Small intestine (tissue), 7 donors: ENCODE results near the gene CDC5L. TPM values are rescaled to one million over a fixed set of nuclear protein-coding genes. Genes with fewer than 3 reads are reported as not detected.

Experiments
- DNase-seq, 2 donors: peaks; one replicate each; pipeline versions ENCODE4 v3.0.0 to v3.0.0-alpha.2; 2013
- FAIRE-seq: peaks from 2 replicates; lab custom pipeline; 2012; peaks lifted over from hg19 to GRCh38; lab: Jason Lieb, UNC
- H3K27ac ChIP-seq, 3 donors: one replicate each; pipeline ENCODE4 v1.5.1; 2013; ENCODE audit warnings: low read length in 2 of 3, mild to moderate bottlenecking in 2 of 3, control low read depth in 1 of 3, inconsistent platforms in 1 of 3, low read depth in 1 of 3, moderate library complexity in 1 of 3
- H3K27me3 ChIP-seq, 3 donors: one replicate each; pipeline ENCODE4 v1.6.1; 2013; ENCODE audit warnings: low read length in 3 of 3, inconsistent platforms in 1 of 3; ENCODE audit not compliant: control insufficient read depth in 3 of 3, insufficient read depth in 3 of 3
- H3K36me3 ChIP-seq, 3 donors: one replicate each; pipeline ENCODE4 v1.6.1; 2013; ENCODE audit warnings: low read length in 3 of 3, inconsistent platforms in 1 of 3, low read depth in 1 of 3, mild to moderate bottlenecking in 1 of 3, moderate library complexity in 1 of 3; ENCODE audit not compliant: control insufficient read depth in 3 of 3, insufficient read depth in 2 of 3
- H3K4me1 ChIP-seq, 3 donors: one replicate each; pipeline ENCODE4 v1.6.1; 2013; ENCODE audit warnings: low read length in 2 of 3, inconsistent platforms in 1 of 3, low read depth in 1 of 3, mild to moderate bottlenecking in 1 of 3, moderate library complexity in 1 of 3; ENCODE audit not compliant: control insufficient read depth in 3 of 3, insufficient read depth in 2 of 3
- H3K4me3 ChIP-seq, 3 donors: one replicate each; pipeline ENCODE4 v1.5.1; 2013; ENCODE audit warnings: low read length in 3 of 3, control low read depth in 1 of 3, inconsistent platforms in 1 of 3, low read depth in 1 of 3, mild to moderate bottlenecking in 1 of 3, moderate library complexity in 1 of 3
- H3K9me3 ChIP-seq, 2 donors: one replicate each; pipeline ENCODE4 v1.6.1; 2013; ENCODE audit warnings: low read depth in 1 of 2, low read length in 1 of 2; ENCODE audit not compliant: control insufficient read depth in 2 of 2, insufficient read depth in 1 of 2
- WGBS, 3 donors: extraction: QIAGEN DNeasy Blood & Tissue Kit; methylation state at CpG; one replicate each; pipeline ENCODE4 v1.1.7; 2013; 5-methylcytosine and 5-hydroxymethylcytosine counted together
- polyA plus RNA-seq, 4 donors: library from polyadenylated mRNA; stranded (reverse) in 3 of 4; unstranded in 1 of 4; fragments of 200-250 nt in 3 of 4; fragments of 120-200 nt in 1 of 4; gene quantifications; one replicate each; pipeline versions ENCODE4 v1.2.1 to v1.2.3, GENCODE V29; 2013
- donor health status: healthy with polysubstance abuse.
- donor health status: control.
- donor health status: control.
- donor health status: Bipolar disorder and iron deficiency.
- donor health status: healthy.

The CDC5L gene
- polyA plus RNA-seq, 4 donors, result 8.6 to 21.2 (median 9.7) TPM

- FAIRE-seq (no peak), DNase-seq (no peak)
- Histone ChIP-seq H3K4me1 (no peaks in the 10 kb centered on the region), H3K27ac (no peak overlapping the region), H3K27me3 (peaks cover 0 to 5% (median 2%) of the 10 kb centered on the region in 3 donors), H3K9me3 (no peaks in the 10 kb centered on the region), H3K4me3 (no peak overlapping the region), H3K36me3 (no peaks in the 10 kb centered on the region)
- whole genome bisulfite sequencing, 3 donors, result 34 to 65% (median 63%) methylated on average over 1 of the region's 1 CpG
Observed at GRCh38 chr6:44377971-44378370, 9.5 kb upstream of the CDC5L start.

GRCh38 chr6:44381739-44382138 is 5.8 kb upstream of the CDC5L start:
- no peak for DNase-seq
- Histone ChIP-seq H3K4me3 (no peak overlapping the region), H3K9me3 (no peaks in the 10 kb centered on the region), H3K36me3 (no peaks in the 10 kb centered on the region), H3K27ac (no peak overlapping the region), H3K4me1 (no peaks in the 10 kb centered on the region), H3K27me3 (peaks cover 0 to 3% (median 0%) of the 10 kb centered on the region in 3 donors)
- no peak for FAIRE-seq
- WGBS, 3 donors, result 79 to 80% (median 80%) methylated on average over 2 of the region's 2 CpGs

DNA sequence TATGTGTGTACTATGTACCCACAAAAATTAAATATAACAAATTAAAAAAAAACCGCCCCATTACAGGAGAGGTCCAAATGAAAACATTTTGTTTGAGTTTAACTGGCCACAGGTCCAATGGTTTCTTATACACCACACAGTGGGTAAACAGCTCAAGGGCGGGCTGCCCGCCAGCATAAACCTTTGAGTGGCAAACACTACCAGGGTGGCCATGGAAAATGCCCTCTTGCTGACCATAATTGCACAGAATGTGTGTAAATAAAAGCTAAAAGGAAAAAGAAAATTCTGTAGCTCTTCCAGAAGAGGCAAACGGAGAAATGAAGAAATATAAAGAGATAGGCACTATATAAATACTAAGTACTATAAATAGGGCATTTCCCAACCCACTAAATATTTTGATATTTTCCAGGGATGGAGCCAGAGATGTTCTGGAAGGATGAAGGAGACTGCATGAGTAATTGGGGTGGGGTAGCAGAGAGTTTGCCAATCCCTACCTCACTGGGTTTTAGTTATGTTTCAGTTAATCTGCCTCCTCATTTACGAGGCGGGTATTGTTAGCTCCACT is 1.1 kb upstream of the CDC5L start:
- no peaks in the 10 kb centered on the region for H3K27me3 ChIP-seq
- no peak for FAIRE-seq
- DNase-seq, result no peak
- H3K9me3 ChIP-seq, result no peaks in the 10 kb centered on the region
- peaks cover 0 to 14% (median 3%) of the 10 kb centered on the region in 3 donors for H3K4me1 ChIP-seq
- peaks cover 0 to 4% (median 3%) of the 10 kb centered on the region in 3 donors for H3K36me3 ChIP-seq
- H3K4me3 ChIP-seq, result peak overlapping the region in 2 of 3 donors; percentile 87 to 96
- 53 to 56% (median 55%) methylated on average over 6 of the region's 6 CpGs for WGBS, 3 donors
- peak overlapping the region in 2 of 3 donors; percentile 97 to 99 for H3K27ac ChIP-seq

DNA sequence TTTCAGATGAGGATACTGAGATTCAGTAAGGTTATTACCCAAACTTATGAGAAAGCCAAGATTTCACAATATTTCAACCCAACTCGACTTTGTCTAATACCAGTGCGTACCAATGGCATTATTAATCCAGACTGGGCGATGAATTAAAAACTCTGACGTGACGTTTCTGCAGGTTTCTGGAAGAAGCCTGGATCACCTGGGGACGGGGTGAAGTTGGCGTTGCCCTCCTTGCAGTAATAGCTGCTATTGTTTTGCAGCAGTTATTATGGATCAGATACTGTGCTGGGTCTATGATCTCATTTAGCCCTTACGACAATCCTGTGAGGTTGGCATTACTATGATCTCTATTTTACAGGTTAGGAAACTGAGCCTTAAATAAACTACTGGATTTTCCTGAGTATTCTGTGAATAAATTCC is 569 bp upstream of the CDC5L start:
- H3K9me3 ChIP-seq, result no peaks in the 10 kb centered on the region
- no peaks in the 10 kb centered on the region for H3K27me3 ChIP-seq
- peak overlapping the region in 2 of 3 donors; percentile 87 to 96 for H3K4me3 ChIP-seq
- peaks cover 0 to 14% (median 3%) of the 10 kb centered on the region in 3 donors for H3K4me1 ChIP-seq
- whole genome bisulfite sequencing, 3 donors, result 2 to 7% (median 5%) methylated on average over 8 of the region's 8 CpGs
- peaks cover 2 to 9% (median 3%) of the 10 kb centered on the region in 3 donors for H3K36me3 ChIP-seq
- peak overlapping the region in 2 of 3 donors; percentile 97 to 99 for H3K27ac ChIP-seq
- DNase-seq, result no peak
- no peak for FAIRE-seq

GRCh38 chr6:44388135-44388487 is 605 bp downstream of the CDC5L start:
- H3K27ac ChIP-seq, result peak overlapping the region in 2 of 3 donors; percentile 97 to 99
- H3K4me1 ChIP-seq, result peaks cover 0 to 14% (median 3%) of the 10 kb centered on the region in 3 donors
- DNase-seq (peak; percentile 20 to 51), FAIRE-seq (no peak)
- H3K9me3 ChIP-seq, result no peaks in the 10 kb centered on the region
- H3K36me3 ChIP-seq, result peaks cover 2 to 9% (median 3%) of the 10 kb centered on the region in 3 donors
- no peaks in the 10 kb centered on the region for H3K27me3 ChIP-seq
- peak overlapping the region; percentile 70 to 96 (median 87) for H3K4me3 ChIP-seq
- WGBS, 3 donors, result 0 to 1% (median 1%) methylated on average over 6 to 10 of the region's 10 CpGs

DNA sequence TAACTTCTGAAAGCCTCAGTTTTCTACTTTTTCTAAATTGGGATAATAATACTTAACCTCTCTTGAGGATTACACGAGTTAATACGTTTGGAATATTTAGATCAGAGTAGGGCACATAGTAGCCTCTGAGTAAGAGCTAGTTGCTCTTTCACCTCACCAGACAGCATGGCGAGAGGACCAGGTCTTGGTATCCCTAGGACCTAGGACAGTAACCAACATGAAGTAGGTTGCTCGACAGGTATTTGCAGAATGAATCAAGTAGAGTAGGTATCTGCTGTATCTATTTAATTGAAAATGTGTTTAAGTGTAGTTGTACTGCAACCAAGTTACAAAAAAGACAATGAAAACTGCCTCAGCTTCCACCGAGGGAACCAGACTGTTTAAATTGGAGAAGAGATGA is 1.4 kb downstream of the CDC5L start:
- DNase-seq (peak in 1 of 2 donors; percentile 4), FAIRE-seq (no peak)
- no peak overlapping the region for H3K27ac ChIP-seq
- H3K4me3 ChIP-seq, result peak overlapping the region in 2 of 3 donors; percentile 87 to 96
- peaks cover 2 to 13% (median 7%) of the 10 kb centered on the region in 3 donors for H3K36me3 ChIP-seq
- H3K27me3 ChIP-seq, result no peaks in the 10 kb centered on the region
- WGBS, 3 donors, result 35 to 54% (median 45%) methylated on average over 5 of the region's 5 CpGs
- H3K9me3 ChIP-seq, result no peaks in the 10 kb centered on the region
- H3K4me1 ChIP-seq, result peaks cover 0 to 14% (median 3%) of the 10 kb centered on the region in 3 donors

- H3K4me1 ChIP-seq, result peaks cover 0 to 14% (median 3%) of the 10 kb centered on the region in 3 donors
- no peak overlapping the region for H3K4me3 ChIP-seq
- H3K9me3 ChIP-seq, result no peaks in the 10 kb centered on the region
- peaks cover 6 to 22% (median 9%) of the 10 kb centered on the region in 3 donors for H3K36me3 ChIP-seq
- no peaks in the 10 kb centered on the region for H3K27me3 ChIP-seq
- FAIRE-seq, result no peak
- no peak overlapping the region for H3K27ac ChIP-seq
- no peak for DNase-seq
- WGBS, 3 donors, result 82 to 97% (median 93%) methylated on average over 1 of the region's 1 CpG
Observed at GRCh38 chr6:44390158-44390683, 2.7 kb downstream of the CDC5L start.

- H3K27me3 ChIP-seq, result no peaks in the 10 kb centered on the region
- H3K36me3 ChIP-seq, result peaks cover 19 to 39% (median 22%) of the 10 kb centered on the region in 3 donors
Observed at GRCh38 chr6:44395501-44395900, 8.0 kb downstream of the CDC5L start.

More at GRCh38 chr6:44395501-44395900, 8.0 kb downstream of the CDC5L start:
- H3K4me3 ChIP-seq, result no peak overlapping the region
- no peaks in the 10 kb centered on the region for H3K9me3 ChIP-seq
- H3K4me1 ChIP-seq, result peaks cover 2 to 7% (median 3%) of the 10 kb centered on the region in 3 donors
- FAIRE-seq, result no peak
- no peak for DNase-seq
- H3K27ac ChIP-seq, result no peak overlapping the region
- 80 to 91% (median 85%) methylated on average over 2 of the region's 2 CpGs for WGBS, 3 donors
